HFFc6 (cell line): ENCODE data around the gene CYP4F8. TPM values are rescaled to one million over a fixed set of nuclear protein-coding genes. Genes with fewer than 3 reads are reported as not detected.

ENCODE experiments used
- DNase-seq: peaks from one replicate; pipeline ENCODE4 v3.0.0-alpha.2; 2018
- H3K27ac Mint-ChIP-seq: 2 replicates; pipeline ENCODE4 v1.8.0; 2020; ENCODE audit warnings: mild to moderate bottlenecking, mixed read lengths
- H3K27me3 Mint-ChIP-seq: 2 replicates; pipeline ENCODE4 v1.8.0; 2021; ENCODE audit warnings: mild to moderate bottlenecking, moderate library complexity, mixed read lengths; ENCODE audit not compliant: insufficient read depth
- H3K36me3 Mint-ChIP-seq: 2 replicates; pipeline ENCODE4 v1.8.0; 2021; ENCODE audit warnings: low read depth, mixed read lengths
- H3K4me1 Mint-ChIP-seq: 2 replicates; pipeline ENCODE4 v1.8.0; 2020; ENCODE audit warnings: low read depth, mixed read lengths
- H3K4me3 Mint-ChIP-seq: 2 replicates; pipeline ENCODE4 v1.8.0; 2020; ENCODE audit warnings: mild to moderate bottlenecking, moderate library complexity, mixed read lengths
- H3K9me3 Mint-ChIP-seq: 2 replicates; pipeline ENCODE4 v1.8.0; 2020; ENCODE audit warnings: mild to moderate bottlenecking, mixed read lengths
- total RNA-seq, 6 experiments: library from RNA; stranded (reverse); fragmentation: NEBNext Ultra II Directional; extraction: Animal tissue kit (Norgen Biotek cat#: 25700); gene quantifications; 2 replicates in 1 of 6; 3 replicates in 5 of 6; pipeline ENCODE4 v1.2.3, GENCODE V29; 2021
- TF ChIP-seq, protein P1 (sequence below): fragments of 200-600 bp; sonication (generic); IDR thresholded peaks from 2 replicates; pipeline ENCODE4 v1.5.0; 2021; ENCODE audit warnings: antibody characterized with exemption, mild to moderate bottlenecking

CYP4F8 gene
- total RNA-seq, 6 experiments from 2014 or later, result not detected

DNA sequence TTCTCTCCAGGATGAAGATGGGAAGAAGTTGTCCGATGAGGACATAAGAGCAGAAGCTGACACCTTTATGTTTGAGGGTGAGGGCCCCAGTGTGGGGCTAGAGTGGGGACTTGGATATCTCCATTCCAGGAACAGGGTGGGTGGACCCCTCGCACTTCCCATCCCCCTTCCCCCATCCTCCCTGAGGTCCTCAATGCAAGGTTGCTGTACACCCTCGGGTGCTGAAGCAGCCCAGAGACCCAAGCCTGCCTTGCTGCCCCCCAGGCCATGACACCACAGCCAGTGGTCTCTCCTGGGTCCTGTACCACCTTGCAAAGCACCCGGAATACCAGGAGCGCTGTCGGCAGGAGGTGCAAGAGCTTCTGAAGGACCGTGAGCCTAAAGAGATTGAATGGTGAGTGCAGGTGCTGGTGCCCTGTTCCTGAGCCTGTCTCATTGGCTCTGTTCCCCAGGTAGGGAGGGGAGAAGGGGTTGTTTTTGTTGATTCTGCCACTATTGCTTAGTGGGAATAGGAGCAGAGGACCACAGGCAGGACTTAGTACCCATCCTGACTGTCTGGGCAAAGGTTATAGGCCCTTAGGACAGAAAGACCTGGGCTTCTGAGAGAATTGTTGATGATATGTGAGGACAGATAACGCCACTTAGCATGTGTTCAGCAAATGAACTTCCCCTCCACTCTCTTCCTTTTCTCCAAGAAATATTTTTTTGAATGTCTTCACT, 37.7 kb downstream of the CYP4F8 start:
- TF ChIP-seq, protein P1, sequence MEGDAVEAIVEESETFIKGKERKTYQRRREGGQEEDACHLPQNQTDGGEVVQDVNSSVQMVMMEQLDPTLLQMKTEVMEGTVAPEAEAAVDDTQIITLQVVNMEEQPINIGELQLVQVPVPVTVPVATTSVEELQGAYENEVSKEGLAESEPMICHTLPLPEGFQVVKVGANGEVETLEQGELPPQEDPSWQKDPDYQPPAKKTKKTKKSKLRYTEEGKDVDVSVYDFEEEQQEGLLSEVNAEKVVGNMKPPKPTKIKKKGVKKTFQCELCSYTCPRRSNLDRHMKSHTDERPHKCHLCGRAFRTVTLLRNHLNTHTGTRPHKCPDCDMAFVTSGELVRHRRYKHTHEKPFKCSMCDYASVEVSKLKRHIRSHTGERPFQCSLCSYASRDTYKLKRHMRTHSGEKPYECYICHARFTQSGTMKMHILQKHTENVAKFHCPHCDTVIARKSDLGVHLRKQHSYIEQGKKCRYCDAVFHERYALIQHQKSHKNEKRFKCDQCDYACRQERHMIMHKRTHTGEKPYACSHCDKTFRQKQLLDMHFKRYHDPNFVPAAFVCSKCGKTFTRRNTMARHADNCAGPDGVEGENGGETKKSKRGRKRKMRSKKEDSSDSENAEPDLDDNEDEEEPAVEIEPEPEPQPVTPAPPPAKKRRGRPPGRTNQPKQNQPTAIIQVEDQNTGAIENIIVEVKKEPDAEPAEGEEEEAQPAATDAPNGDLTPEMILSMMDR, result no peak
- Mint-ChIP-seq H3K27ac (no peak overlapping the region), H3K4me3 (no peak overlapping the region), H3K9me3 (peaks cover 28% of the 10 kb centered on the region), H3K36me3 (peaks cover 3% of the 10 kb centered on the region; the same call in 1 of the 2 replicates), H3K27me3 (no peaks in the 10 kb centered on the region; the same call in 1 of the 2 replicates), H3K4me1 (no peaks in the 10 kb centered on the region)
- no peak for DNase-seq

DNA sequence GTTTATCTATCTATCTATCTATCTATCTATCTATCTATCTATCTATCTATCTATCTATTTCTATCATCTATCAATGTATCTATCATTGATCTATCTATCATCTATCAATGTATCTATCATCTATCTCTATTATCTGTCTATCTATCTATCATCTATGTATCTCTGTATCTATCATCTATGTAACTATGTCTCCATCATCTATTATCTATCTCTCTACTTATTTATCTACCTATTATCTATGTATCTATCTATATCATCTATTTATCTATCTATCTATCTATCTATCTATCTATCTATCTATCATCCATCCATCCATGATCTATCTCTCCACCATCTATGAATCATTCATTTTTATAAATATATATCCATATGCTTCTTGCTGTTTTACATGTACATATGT, 41.4 kb downstream of the CYP4F8 start:
- H3K27me3 Mint-ChIP-seq, result no peaks in the 10 kb centered on the region; the same call in 1 of the 2 replicates
- no peaks in the 10 kb centered on the region for H3K4me1 Mint-ChIP-seq
- peaks cover 27% of the 10 kb centered on the region for H3K9me3 Mint-ChIP-seq
- TF ChIP-seq, protein P1, result no peak
- H3K27ac Mint-ChIP-seq, result no peak overlapping the region
- no peak for DNase-seq
- H3K4me3 Mint-ChIP-seq, result no peak overlapping the region
- peaks cover 3% of the 10 kb centered on the region; the same call in 1 of the 2 replicates for H3K36me3 Mint-ChIP-seq

DNA sequence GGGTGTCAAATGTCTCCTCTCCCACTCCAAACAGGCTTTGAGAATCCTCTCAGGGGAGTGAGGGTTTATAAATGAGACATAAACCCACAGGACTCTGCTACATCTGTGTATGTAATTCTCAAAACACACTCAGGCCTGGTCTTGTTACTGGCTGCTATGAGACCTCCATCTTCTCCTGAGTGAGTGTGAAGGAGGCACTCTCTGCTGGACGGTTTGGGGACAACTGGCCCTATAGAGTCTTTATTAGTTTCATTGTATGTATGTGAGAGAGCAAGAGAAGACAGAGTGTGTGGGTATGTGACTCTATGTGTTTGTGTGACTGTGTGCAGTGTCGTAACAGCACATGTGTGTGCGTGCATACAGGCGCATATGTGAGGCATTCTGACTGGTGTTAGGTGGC, 48.2 kb downstream of the CYP4F8 start:
- H3K9me3 Mint-ChIP-seq, result peaks cover 25% of the 10 kb centered on the region
- no peaks in the 10 kb centered on the region for H3K36me3 Mint-ChIP-seq
- no peaks in the 10 kb centered on the region; the same call in none of the 2 replicates for H3K27me3 Mint-ChIP-seq
- no peak overlapping the region for H3K27ac Mint-ChIP-seq
- no peaks in the 10 kb centered on the region for H3K4me1 Mint-ChIP-seq
- DNase-seq, result no peak
- TF ChIP-seq, protein P1, result no peak
- H3K4me3 Mint-ChIP-seq, result no peak overlapping the region

DNA sequence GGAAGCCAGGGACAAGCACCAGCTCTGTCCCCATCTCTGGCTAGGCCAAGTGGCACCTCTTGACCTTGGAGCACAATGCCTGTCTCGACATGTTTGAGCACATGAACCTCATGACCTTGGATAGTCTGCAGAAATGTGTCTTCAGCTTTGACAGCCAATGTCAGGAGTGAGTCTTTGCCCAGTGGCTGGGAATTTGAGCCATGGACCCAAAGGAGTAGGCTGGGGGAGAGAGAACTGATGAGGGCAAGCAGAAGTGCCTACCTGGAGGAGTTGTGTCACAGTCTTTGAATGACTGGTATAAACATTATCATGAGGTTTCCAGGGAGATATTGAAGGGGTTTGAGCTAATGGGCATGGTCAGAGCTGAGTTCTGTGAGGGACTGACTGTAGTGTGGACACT, 51.2 kb downstream of the CYP4F8 start:
- Mint-ChIP-seq H3K4me1 (no peaks in the 10 kb centered on the region), H3K27ac (no peak overlapping the region), H3K27me3 (no peaks in the 10 kb centered on the region; the same call in none of the 2 replicates), H3K36me3 (no peaks in the 10 kb centered on the region), H3K9me3 (peaks cover 31% of the 10 kb centered on the region), H3K4me3 (no peak overlapping the region)
- TF ChIP-seq, protein P1, result no peak
- no peak for DNase-seq

- peaks cover 25% of the 10 kb centered on the region for H3K9me3 Mint-ChIP-seq
- DNase-seq, result no peak
- no peaks in the 10 kb centered on the region; the same call in 1 of the 2 replicates for H3K27me3 Mint-ChIP-seq
- H3K36me3 Mint-ChIP-seq, result no peaks in the 10 kb centered on the region
- no peak overlapping the region for H3K27ac Mint-ChIP-seq
- H3K4me3 Mint-ChIP-seq, result no peak overlapping the region
- TF ChIP-seq, protein P1, result no peak
- no peaks in the 10 kb centered on the region for H3K4me1 Mint-ChIP-seq
Measured at GRCh38 chr19:15666883-15667282, 51.9 kb downstream of the CYP4F8 start.
